Measurements from ENCODE around the gene SLC6A6. TPM values are rescaled to one million over a fixed set of nuclear protein-coding genes. Genes with fewer than 3 reads are reported as not detected.

Gene SLC6A6
- total RNA-seq, 1 donor from 2014 or later = 19.4 TPM

DNA sequence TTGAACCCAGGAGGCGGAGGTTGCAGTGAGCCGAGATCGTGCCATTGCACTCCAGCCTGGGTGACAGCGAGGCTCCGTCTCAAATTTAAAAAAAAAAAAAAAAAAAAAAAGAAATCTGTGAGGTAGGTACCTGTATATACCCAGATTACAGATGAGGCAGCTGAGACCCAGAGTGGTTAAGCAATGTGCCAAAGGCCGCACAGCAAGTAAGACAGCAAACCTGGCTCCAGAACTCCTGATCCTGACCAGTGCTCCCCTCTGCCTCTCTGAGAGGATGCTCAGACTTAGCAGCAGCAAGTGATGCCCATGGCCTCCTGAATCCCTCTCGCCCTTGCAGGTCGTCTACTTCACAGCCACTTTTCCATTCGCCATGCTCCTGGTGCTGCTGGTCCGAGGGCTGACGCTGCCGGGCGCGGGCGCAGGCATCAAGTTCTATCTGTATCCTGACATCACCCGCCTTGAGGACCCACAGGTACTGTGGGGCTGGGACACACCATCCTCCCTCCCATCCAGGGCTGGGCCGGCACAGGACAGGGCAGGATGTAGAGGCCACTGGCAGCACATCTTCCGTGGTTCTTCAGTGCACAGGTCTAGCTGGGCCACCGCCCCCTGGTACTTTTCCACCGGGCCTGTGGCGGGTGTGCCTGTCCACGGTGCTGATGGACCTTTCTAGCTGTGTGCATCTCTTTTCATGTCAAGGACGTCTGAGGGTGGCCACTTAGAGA lies 63.9 kb downstream of the SLC6A6 start:
- no peak for DNase-seq (ENCODE audit: low spot score)

DNA sequence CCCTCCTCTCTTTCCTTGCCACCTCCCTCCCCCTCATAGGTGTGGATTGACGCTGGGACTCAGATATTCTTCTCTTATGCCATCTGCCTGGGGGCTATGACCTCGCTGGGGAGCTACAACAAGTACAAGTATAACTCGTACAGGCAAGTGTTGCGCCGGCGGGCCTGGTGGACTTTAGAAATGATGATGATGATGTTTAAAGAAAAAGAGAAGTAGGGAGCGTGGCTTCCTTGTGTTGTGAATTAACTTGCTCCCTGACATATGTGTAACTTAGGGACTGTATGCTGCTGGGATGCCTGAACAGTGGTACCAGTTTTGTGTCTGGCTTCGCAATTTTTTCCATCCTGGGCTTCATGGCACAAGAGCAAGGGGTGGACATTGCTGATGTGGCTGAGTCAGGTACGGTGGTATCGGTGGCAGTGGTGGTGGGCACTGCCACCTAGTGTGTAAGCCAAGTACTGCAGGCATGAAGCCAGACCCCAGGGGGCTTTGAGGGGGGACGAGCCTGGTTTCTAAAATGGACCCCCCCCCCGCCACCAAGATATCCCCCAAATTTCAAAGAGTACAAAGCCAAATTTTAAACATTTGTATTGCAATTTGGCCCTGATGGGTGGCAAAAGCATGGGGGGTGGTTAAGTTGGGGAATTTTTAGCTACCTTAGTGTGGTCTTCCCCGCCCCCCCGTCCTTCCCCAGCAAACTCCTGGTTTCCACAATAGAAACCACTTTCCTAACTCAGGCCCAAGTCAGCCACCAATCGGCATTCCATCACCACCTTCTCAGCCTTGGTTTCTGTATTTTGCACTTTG lies 65.6 kb downstream of the SLC6A6 start:
- DNase-seq (ENCODE audit: low spot score) = no peak

DNA sequence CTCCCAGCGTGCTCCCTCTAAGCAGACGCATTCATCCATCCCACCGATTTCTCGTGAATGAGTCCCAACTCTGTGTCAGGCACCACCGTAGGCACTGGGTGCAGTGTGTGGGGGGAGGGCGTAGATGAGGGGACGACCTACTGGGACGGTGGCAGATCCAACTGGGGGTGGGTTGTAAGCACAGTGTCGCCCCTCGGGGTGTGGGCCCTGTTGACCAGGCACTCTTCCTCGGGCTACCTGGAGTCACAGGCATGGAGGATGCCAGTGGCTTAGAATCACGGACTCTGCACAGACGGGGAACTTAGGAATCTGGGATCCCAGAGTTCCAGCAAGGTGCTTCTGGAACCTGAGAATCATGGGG lies 66.2 kb downstream of the SLC6A6 start:
- no peak for DNase-seq (ENCODE audit: low spot score)

DNA sequence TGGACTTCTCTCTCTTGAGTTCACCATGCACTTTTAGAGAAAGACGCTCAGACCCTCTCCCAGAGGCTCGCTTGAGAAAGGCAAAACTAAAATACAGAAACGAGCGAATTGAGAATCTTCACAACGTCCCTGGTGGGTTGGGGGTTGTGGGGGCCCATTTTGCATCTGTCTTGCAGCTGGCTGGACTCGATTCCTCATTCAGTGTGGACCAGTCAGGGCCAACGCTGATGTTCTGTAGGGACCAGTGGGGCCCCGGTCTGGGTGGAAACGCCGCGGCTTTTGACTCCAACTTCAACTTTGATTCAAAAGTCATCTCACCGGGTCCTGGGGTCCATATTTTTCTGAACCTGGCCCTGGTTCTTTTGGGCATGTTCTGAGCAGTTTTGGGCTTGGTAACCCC lies 68.1 kb downstream of the SLC6A6 start:
- no peak for DNase-seq (ENCODE audit: low spot score)

DNA sequence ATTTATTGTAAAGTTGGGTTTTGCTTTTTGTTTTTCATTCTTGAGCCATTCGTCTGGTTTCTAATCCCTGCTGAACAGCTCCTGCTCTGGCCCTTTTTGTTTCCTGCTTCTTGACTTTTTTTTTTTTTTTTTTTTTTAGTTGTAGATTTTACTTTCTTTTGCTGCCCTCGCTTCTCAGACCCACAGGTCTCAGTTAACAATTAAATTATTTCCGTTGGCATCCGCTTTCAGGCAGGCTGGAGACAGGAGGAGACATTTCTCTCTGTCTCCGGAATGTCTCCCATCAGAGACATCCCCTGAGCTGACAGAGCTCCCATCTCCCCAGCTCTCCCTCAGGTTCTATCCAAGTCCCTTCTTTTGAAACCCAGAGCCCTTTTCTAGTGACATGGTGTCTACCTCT lies 68.6 kb downstream of the SLC6A6 start:
- DNase-seq (ENCODE audit: low spot score) = no peak

DNA sequence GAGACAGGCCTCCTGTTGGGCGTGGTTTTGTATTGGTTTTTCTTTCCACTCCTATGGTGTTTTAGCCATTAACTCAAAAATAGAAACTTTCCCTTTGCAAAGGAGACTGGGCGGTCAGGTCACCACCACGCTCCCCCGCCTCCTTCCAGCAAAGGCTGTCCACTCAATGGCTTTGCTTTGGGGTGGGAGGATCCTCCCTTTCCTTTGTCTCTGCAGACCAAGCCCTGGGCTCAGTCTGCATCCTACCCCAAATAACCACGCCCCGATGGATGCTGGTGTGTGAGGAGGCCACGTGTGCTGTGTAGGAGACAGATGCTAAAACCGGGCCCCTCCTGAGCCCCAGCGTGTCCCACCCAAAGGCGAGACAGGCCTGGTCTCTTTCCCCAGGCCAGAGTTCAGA lies 69.3 kb downstream of the SLC6A6 start:
- no peak for DNase-seq (ENCODE audit: low spot score)

DNA sequence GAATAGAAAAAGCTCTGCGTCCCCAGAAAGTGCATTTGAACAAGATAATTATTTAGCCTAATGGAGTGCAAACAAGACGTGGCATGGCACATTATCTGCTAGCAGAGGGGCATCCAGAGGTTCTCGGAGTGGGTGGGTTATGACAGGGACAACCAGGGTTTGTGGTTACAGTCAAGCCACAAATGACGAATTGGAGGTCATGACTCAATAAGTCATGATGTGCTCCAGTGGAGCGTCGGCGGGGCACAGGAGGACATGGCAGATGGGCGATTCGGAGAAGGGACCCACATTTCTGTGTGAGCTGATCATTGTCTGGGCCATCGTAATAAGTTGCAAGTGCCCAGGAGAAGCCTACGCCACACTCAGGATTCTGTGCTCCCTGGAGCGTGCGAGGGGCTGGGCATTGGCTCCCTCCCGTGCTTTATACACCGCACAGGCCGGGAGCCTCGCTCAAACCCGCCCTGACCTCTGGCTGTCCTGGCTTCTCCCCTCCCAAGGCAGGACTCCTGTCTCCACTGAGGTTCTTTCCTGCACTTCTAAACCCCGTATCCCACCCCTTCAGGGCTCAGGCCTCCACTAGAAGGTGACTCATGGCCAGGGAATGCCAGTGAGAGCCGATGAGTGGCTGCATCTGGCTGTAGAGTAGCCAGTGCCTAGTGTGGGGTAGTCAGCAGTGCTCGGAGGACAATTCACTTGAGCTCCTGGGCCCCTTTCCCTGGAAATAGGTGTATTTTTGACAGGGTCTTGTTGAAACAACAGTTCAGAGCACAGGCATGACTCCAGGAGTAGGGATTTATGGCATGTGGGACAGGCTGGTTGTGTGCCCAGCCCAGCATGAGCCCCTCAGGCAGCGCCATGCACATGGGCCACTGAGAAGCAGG lies 70.3 kb downstream of the SLC6A6 start:
- DNase-seq (ENCODE audit: low spot score) = no peak

DNA sequence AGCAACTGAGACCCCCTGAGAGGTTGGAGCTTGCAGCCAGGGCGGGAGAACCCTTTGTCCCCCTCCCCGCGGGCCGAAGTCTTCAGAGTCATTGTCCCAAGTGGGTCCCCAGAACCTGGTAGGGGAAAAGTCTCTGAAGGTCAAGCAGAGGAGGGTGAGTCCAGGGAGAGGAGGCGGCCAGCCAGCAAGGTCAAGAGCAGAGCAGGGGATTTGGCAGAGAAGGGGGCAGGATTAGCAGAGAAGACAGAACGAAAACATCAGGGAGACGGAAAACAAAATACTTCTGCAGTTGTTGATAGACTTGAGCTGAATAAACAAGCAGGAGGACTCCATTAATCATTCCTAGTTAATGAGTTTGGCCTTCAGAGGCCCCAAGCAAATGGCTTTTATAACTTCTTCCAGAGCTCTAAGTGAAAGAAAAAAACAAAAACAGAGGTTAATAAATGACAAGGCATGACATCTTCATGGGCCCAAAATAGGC lies 71.0 kb downstream of the SLC6A6 start:
- DNase-seq (ENCODE audit: low spot score) = no peak

DNA sequence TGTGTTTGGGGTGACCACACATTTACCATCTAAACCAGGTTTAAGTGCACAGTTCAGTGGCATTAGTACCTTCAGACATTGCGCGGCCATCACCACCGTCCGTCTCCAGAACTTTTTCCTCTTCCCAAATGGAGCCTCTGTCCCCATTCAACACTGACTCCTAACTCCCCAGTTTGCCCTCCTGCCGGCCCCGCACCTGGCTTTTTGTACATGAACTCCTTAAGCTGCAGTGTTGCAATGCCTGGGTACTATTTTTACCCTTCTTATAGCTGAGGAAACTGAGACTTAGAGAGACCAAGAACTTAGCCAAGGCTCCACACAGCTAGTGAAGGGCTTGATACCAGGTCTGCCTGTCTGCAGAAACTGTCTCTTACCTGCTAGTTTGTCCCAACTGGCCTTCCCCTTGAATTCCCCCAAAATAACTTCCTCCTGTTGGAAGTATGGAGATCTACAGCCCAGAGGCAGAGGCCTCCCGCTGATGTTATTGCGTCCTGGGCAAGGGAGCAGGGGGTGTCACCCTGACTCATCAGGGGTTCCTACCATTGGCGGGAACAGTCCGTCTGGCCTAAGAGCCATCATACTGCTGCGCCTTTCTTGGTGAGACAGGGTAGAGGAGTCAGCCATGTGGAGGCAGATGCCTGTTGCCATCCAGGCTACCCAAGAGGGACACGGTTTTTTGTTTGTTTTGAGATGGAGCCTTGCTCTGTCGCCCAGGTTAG lies 72.1 kb downstream of the SLC6A6 start:
- no peak for DNase-seq (ENCODE audit: low spot score)

DNA sequence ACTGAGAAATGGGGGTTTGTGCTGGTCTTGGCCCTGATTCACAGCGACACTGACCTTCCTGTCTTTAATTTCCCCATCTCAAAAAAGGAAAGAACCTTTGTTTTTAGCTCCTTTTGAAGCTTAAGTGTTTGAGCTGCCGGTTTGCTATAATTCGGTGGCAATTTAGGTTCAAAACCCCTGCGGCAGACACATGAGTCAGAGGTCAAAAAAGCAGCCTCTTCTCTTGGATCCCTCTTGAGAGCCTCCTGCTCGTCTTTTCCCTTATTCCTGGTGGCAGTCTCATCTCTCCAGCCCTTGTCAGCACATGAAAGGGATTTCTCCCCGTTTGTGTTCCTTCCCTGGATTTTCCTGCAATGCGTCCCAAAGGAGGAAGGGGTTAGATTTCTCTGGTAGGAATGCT lies 73.2 kb downstream of the SLC6A6 start:
- no peak for DNase-seq (ENCODE audit: low spot score)

DNA sequence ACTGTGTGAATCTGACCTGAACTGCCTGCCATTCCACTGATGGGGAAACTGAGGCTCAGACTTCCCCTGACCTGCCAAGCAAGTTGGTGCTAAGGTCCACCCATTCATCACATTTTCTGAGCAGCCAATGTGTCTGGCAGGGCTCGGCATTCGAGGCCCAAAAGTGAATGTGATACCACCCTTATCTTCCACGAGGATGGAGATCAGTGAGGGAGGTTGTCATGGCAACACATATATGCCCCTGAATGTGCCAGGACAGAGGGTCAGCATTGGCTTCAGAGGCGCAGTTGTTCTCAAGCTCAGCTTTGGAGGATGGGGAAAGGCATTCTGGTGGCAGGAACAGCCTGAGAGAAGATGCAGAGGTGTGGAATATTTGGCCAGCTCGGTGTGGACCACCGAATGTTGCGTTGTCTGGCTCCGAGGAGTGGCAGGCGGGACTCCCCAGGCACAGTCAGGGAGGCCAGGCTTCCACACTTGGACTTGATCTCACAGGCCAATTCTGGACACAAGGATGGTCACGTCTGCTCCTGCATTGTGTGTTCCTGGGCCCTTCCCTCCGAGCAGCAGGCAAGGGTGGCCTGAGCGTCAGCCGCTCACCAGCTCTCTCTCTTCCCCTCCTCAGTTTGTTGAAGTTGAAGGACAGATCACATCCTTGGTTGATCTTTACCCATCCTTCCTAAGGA lies 74.3 kb downstream of the SLC6A6 start:
- DNase-seq (ENCODE audit: low spot score) = no peak

DNA sequence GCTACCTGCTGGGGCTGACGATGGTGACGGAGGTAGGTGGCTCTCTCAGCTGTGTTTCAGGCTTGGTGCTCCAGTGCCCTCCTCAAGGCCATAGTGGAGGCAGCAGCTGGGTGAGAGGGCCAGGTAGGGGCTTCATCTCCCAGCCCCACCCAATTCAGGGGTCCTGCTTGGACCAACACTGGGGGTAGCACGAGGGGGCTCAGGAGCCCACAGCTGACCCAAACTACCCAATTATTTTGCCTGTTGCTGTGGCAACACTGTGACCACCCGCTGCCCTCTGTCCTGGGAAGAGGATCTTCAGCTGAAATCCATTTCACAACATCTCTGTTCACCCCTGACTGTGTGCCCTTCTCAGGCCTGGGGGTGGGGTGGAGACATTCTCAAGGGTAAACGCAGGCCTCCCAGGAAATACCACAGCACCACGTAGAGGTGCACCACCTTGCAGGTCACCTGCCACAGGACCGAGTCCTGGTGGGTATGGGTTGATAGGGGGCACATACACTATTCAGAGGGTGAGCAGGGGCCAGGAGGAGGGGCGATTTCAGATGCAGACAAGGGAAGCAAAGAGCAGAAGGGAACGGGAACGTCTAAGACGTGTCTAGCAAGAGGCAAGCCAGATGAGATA lies 75.0 kb downstream of the SLC6A6 start:
- no peak for DNase-seq (ENCODE audit: low spot score)

DNA sequence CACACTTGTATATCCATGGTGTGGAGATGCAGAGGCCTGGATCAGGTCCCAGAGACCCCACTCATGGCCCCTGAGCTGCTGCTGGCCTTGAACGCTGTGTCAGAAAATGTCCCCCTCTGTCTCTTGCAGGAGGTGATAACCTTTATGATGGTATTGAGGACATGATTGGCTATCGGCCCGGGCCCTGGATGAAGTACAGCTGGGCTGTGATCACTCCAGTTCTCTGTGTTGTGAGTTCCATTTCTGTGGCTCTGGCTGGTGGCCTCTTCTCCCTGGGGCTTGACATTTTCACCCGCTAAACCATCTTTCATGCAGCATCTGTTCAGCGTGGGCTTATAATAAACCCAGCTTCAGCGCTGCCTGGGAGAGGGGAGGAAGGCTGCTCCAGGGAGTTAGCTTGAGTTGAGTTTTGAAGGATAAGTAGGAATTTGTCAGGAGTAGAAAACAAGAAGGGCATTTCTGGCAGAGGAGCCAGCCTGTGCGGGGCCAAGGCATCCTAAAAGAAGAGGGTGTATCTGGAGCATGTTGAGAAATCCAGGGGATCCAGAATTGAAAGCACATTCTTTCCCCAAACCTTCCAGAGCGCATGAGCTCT lies 76.6 kb downstream of the SLC6A6 start:
- DNase-seq (ENCODE audit: low spot score) = no peak

DNA sequence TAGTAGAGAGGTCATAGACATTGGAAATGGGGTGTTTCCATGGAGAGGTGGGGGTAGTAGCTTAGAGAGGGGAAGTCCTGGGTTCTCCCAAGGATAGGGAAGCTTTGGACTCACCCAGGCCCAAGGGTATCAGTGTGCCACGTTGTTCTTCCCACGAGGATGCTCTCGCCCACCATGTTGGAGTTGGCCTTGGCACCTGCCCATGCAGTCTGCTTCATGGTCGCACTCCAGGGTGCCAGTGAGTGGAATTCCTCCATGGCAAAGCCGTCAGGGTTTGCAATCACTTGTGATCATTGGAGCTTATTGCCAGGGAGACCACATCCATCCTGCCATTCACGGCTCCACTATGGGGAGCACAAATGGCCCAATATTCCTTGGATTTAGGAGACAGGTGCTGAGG lies 77.2 kb downstream of the SLC6A6 start:
- DNase-seq (ENCODE audit: low spot score) = no peak

DNA sequence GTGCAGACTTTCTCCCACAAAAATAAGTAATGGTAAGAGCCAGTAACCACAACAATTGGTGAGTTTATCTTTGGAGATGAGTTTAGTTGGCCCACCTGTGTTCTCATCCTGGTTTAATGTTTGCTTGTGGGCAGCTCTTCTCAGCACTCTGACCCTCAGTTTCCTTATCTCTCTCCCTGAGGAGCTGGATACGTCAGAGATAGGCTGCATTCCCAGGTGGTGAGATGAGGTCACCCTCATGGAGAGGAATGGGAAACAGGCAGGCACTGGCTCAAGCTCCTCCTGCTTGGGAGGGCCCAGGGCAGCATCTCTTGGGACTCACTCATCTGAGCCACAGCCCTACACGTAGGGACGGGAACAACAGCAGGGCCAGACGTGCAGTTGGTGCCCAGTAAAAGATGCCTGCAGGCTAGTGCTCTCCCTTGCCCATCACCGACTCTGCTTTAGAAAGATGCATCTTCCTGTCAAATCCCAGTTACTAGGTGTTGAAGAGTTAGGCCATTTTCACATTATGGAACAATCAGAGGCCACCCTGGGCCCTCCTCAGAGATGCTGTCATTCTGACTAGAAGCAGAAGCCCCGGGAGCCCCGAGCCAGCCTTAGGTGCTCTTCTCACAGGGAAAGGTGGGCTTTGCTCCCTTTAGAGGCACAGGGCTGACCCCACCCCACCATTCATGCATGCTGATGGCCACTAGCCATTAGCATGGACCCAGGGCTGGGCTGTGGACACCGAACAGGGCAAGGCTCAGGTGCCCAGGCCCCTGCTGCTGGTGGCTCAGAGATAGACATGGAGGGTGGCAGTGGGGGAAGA lies 78.0 kb downstream of the SLC6A6 start:
- DNase-seq (ENCODE audit: low spot score) = no peak

DNA sequence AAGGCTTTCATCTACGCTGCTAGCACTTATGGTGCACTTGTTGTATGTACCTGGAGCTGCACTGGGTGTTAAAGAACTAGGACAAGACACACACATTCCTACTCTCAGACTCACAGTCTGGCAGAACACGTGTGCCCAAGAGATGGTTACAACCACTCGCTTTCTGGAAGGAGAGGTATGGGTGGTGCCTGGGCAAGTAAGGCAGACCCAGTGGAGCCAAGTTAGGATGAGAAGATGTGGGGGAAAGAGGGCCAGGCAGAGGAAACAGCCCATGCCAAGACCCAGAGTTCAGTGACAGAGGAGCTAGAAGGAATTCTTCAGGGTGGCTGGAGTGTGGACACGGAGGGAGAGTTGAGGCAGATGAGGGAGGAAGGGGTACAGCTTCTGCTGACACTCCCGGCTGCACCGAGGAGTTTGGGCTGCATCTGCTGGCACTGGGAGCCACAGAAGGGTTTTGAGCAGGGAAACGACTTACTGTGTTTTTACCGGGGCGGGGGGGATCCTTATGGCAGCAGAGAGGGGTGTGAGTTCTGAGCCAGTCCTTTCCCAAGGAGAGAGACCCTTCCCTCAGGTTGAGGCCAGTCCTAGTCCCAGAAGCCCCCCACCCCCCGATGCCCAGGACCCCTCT lies 78.7 kb downstream of the SLC6A6 start:
- no peak for DNase-seq (ENCODE audit: low spot score)

DNA sequence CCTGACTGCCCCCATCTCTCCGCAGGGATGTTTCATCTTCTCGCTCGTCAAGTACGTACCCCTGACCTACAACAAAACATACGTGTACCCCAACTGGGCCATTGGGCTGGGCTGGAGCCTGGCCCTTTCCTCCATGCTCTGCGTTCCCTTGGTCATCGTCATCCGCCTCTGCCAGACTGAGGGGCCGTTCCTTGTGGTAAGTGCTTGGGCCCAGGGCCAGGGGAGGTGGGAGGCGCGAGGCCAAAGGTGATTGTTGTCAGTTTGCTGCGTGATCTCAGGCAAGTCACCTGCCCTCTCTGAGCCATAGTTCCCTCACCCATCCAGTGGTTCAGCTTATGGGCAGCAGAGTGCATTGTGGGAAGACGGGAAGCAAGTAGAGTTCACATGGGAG lies 79.2 kb downstream of the SLC6A6 start:
- DNase-seq (ENCODE audit: low spot score) = no peak

DNA sequence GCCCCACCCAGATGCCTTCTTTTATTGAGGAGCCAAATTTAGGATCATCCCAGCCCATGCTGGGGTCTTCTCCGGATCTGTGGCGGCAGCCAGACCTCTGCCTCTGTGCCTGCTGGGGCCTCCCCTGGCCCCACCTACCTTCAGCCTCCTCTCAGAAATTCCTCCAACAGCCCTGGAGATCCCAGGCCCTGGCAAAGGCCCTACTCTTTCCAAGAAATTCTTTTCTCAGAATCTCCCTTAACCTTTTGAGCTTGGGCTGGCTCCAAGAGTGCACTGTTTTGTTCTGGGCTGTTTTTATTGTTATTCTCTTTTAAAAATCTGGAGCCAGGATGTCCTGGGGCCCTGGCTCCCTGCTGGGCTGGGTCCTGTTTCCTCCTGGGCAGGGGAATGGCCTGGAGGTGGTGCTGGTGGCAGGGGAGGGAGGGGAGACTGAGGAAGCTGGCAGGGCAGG lies 79.9 kb downstream of the SLC6A6 start:
- DNase-seq (ENCODE audit: low spot score) = no peak

DNA sequence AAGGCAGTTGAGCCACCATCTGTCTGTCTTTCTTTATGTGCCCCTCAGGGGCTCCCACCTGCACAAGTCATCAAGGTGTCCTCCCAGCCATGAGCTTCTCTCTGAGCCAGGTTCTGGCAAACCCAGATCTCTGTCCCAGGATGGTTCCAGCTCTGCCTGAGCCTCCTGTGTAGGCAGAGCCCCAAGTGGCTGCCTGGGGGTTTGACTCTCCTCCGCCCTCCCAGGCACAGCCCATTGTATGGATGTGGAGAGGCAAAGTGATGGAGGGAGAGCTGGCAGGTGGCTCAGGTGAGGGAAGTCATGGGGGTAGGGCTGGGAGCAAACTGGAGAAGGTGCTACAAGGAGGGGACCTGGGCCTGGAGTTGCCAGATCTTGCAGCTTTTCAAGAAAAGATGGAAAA lies 80.9 kb downstream of the SLC6A6 start:
- DNase-seq (ENCODE audit: low spot score) = no peak

Data from ureter (tissue), 1 donor.